KG1 (cell line): ENCODE data around the gene PMVK.
"Not testable (repeated sequence)": the region's sequence is repeated elsewhere in the genome, so short reads cannot be mapped to it uniquely, and the experiment has no call there.

ENCODE experiments used
- DNase-seq: peaks from one replicate; lab custom pipeline; 2025; lab: John Stamatoyannopoulos, UW

Gene PMVK

DNA sequence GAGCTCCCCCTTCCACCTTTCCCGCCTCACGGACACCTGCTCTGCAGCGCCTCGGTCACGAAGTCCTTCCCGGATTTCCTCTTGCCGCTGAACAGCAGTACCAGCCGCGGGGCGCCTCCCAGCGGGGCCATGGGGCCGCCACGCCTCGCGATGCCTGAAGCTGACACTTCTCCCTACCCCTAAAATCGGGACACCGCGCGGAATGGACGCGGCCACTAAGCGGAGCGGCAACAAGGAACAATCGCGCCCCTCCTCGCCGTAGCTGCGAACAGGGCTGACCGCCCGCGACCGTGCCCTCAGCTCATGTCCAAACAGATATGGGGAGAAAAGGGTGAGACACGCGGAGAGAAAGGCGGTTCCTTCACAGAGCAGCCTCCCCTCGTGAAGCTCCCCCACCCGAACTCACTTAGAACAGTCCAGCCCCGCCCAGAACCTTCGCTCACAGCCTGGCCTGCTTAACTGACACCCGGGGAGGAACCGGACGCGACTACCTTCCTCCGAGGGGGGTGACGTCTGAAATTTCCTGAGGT lies at the start of gene PMVK:
PMVK (minus strand) TSS at position 165 of the 530 bp plus-strand sequence; CDS start at position 131, 34 bp downstream.
- DNase-seq = peak; percentile 99

DNA sequence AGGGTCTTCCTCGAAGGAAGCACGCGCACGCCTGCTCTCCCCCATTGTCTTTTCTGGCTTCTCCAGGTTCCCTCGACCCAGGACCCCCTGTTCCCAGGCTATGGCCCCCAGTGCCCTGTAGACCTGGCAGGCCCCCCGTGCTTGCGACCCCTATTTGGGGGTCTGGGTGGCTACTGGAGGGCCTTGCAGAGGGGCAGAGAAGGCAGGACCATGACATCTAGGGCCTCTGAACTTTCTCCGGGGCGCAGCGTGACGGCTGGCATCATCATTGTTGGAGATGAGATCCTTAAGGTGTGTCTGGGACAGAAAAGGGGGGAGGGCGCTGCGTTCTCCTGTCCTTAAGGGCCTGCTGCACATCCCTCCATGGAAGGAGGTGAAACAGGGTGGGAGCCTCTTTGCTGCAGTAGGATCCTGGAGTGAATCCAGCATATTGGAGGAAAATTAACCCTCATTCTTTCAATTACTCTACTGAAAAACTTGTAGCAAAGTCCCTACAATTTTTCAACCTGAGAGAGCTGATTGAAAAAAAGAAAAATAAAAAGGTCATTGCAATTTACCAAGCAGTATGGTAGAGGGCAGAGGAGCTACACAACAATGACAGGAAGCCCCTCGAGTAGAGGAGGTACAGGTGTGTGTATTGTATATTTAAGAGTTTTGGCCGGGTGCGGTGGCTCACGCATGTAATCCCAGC lies 47.4 kb upstream of the PMVK start:
- no peak for DNase-seq

DNA sequence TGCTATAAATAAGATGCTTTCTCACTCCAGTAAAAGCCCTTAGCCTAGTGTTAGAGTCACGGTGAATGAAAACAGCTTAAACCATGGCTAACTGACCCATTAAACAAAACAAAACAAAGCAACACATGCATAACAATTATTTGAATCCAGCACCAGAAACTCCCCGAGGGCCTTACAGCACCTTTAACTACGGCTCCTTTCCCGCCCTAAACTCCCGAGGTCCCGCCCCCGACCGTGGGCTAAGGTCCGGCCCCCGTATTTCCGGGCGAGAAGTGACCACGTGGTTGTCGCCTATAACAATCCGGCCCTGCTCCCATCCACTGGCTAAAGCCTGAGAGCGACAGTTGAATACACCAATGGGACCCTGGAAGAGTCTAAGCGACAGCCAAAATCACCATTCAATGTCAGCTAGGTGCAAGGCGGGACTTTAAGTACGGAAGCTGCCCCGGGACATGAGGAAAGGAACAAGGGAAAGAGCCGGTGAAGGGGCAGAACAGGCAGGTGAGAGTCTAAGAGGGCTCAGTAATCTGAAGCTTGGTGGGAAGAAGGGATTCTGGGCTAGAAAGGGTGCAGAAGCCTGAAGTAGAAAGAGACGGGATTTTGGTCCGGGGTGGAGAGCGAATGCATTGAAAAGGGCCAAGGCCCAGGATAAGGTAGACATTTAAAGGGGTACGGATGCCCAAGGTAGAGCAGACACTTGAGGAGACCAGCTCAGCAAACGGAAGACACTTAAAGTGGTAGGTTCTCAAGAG lies 46.6 kb upstream of the PMVK start, which contains the start of gene FLAD1:
FLAD1 (plus strand) TSS at position 448 of the 752 bp plus-strand sequence. CDS start 351 bp downstream, outside the sequence.
- DNase-seq = peak; percentile 98

DNA sequence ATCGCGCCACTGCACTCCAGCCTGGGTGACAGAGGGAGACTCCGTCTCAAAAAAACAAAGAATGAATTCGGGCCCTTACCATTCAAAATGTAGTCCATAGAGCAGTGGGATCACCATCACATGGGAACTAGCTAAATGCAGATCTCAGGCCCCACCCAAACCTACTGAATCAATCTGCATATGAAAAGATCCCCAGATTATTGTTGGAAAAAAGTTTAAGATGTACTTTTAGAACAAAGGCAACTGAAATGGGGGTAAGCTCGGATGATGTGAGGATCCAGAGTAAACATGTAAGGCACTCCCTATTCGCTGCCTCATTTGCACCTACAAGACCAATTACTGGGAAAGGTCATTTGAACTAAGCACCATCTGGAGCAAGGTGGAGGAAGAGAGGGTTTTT lies 45.8 kb upstream of the PMVK start:
- no peak for DNase-seq

DNA sequence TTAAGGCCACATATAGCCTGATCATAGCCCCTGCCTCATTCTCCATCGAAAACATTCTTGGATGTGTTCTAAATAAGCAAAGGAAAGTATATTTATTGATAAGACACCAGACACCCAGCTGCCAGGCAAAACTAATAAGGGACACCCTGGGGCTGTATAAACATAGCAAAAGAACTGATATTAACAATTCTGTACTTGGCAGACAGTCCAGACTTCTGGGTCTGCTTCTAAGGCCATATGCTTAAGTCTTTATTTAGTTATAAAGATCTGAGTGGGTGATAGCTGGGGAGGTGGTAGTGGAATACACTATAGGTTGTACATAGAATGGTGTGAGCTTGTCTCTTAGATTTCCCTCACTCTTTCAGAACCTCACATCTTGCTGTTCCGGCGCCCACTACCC lies 41.8 kb upstream of the PMVK start:
- no peak for DNase-seq

DNA sequence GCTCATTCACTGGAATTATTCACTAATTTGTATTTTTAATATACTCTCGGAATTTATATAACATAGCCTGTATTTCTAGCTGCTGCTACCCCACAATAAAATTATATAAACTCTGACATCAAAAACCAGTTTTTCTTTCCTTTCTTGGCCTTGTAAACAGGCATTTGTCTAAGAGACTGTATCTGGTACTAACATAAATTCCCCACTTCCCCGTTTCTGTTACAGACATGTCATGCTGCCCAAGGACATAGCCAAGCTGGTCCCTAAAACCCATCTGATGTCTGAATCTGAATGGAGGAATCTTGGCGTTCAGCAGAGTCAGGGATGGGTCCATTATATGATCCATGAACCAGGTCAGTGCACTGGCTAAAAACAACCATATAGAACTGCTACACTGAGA lies 41.2 kb upstream of the PMVK start:
- not testable (repeated sequence) for DNase-seq

DNA sequence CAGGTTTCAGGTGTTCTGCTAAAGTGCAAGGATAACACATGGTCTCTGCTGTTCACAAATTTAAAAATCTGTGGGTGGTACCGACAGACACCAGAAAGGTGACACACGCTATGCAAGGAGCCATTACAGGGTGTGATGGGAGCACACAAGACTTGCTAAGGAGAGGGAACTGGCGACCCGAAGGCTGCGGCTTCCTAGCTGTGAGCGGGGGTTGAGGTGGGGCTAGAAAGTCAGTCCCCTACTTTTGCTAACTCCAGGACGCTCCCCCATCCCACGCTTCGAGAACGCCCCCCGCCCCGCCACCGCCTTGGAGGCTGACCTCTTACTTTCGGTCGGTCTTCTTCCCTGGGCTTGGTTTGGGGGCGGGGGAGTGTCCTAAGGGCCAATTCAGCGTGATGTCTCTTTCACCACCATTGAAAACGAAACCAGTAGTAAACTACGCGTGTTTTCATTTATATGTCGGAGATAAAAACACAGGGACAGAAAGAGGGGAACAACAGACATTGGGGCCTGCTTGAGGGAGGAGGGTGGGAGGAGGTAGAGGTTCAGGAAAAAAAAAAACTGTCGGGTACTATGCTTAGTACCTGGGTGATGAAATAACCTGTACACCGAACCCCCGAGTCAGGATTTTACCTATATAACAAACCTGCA lies 39.0 kb upstream of the PMVK start:
- DNase-seq = peak; percentile 37

DNA sequence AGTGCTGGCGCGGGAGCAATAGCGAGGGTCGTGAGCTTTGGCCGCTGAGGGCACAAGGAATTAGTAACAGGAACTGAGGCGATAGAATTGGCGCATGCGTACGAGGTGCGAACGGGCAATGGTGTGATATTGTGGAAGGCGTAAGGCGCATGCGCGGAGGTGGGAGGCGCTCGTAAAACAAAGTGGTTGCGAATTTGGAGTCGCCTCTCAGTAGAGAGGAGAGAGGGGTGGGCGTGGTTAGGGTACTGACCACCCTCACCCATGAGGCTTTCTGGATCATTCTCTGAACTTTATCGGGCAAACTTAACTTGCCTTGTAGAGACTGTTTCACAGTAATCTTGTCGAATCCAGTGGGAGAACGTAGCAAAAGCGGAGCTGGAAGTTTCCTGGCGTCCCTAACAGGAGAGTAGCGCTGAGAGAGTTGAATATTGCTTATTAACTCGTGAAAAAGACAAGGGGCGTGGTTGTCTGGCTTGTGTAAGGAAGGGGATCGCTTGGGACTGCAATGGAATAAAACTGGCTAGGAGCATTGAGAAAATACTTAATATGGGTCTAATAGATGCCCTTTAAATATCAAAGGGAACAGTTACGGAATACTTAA lies 38.4 kb upstream of the PMVK start:
- DNase-seq = peak; percentile 97

DNA sequence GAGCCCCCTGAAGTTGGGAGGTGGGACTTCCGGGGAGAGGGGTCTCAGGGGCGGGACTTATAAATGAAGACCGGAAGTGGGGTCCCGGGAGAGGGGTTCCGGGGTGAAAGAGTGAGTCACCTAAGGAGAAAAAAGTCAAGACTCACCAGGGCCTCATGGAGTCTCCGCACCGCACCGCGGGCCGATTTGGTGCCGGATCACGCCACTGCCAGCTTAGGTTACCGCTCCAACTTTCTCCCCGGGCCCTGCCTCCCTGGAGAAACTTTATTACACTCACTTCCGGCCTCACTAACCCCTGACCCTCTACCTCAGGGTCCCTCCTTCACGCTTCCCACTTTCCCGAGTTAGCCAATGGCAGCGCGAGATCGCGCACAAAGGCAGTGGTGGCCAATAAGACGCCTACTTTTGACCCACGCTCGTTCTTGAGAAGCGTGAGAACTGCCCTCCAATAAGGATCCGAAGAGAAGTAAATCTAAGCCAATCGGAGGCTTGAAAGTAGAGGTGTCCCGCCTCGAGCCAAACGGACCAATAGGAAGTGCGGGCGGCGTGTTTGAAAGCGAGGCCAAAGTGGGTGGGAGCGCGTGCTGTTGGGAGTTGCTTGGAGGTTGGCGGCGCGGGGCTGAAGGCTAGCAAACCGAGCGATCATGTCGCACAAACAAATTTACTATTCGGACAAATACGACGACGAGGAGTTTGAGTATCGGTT lies 37.7 kb upstream of the PMVK start, which contains the start of gene CKS1B:
CKS1B (plus strand) TSS at position 580 of the 706 bp plus-strand sequence; CDS start at position 645, 65 bp downstream.
- DNase-seq = peak; percentile 98

DNA sequence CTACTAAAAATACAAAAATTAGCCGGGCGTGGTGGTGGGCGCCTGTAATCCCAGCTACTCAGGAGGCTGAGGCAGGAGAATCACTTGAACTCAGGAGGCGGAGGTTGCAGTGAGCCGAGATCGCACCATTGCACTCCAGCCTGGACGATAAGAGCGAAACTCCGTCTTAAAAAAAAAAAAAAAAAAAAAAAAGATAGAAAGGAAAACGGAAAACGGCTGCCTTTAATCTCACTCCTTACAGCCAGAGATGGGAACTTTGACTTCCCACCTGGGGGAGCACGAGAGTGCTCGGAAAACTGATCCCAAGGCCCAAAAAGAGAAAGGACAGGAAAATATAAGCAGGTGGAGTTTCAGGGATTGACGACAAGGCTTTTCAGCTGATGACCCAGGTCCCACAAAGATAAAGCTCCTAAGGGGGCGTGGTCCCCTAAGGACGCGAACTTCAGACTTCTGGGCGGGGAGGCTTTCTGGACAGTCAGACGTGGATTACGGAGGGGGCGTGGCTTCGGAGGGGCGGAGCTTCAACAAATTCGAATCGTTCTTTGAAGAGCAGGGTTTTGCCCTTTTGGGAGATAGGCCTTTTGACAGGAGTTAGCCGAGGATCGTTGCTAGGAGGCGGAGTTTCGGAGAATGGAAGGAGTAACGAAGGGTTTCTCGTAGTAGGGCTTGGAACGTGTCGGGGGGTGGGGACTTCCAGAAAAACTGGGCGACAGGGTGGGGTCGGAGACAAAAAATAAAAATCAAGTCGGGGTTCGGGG lies 37.0 kb upstream of the PMVK start:
- peak; percentile 77 for DNase-seq

DNA sequence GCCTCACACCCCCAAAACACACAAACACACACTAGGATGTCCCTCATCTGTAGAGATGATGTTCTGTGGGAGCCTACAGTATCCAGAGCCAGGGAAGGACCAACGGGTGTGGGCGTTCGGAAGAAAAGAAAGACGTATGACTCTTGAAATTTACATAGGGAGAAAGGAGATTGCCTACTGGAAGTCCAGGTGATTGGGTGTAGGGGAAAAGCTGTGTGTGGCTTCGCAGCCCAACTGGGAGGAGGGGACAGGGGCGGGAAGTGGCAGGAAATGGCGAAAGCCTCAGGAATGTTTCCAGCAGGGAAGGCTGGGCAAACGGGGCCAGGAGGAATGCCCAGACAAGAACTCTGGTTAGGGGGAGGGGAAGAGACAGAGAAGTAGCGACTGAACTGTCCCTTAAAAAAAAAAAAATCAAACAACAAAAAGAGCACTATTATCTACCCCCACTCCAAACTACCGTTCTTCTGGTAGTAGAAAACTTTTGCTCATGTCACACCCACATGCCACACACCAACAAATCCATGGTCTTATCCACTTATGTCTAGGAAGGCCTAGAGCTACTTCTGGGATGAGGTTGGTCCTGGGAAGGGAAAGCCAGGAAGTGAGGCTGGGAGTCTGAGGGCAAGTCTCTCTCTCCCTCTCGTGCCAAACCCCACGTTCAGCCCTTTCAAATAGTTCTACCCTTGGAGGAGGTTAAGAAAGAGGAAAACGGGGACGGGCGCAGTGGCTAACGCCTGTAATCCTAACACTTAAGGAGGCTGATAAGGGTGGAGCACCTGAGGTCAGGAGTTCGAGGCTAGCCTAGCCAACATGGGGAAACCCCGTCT lies 36.2 kb upstream of the PMVK start:
- DNase-seq = no peak

DNA sequence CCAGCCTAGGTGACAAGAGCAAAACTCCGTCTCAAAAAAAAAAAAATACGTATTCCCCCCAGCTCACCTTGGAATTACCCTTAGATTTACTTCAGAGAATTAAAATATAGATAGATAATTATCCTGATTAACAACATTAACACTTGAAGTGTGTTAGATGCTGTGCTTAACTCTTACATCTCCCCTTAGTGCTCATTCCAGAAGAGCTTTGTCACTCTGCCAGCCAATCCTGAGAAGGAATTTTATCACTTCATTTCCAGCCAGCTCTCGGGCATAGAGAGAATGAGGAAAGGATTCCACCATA lies 35.6 kb upstream of the PMVK start:
- no peak for DNase-seq

DNA sequence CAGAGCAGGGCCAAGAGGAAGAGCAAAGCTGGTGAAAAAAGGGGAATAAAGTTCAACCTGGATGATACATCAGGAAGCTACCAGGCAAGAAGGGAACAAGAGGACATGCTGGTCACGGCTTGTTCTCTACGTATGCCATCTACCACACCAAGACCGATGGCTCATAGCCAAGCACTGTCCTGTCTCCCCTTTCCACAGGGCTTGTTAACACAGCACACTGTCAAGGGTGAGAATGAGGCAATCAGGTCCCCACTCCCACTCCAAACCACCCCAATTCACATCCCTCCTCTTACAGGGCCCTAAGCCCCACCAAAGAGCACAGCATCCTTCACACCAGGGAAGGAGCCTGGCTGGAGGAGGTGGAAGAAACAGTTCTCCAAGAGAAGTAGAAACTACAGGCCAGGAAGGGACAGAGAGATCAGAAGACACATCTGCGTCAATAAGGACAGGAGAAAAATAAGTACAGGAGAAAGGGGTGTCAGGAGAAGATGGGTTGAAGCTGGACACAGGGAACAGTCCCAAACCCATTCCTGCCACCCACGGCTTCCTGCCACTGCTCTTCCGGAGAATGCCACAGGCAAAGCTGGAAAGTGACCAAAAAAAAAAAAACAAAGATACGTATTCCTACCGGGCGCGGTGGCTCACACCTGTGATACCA lies 35.0 kb upstream of the PMVK start:
- DNase-seq = no peak

DNA sequence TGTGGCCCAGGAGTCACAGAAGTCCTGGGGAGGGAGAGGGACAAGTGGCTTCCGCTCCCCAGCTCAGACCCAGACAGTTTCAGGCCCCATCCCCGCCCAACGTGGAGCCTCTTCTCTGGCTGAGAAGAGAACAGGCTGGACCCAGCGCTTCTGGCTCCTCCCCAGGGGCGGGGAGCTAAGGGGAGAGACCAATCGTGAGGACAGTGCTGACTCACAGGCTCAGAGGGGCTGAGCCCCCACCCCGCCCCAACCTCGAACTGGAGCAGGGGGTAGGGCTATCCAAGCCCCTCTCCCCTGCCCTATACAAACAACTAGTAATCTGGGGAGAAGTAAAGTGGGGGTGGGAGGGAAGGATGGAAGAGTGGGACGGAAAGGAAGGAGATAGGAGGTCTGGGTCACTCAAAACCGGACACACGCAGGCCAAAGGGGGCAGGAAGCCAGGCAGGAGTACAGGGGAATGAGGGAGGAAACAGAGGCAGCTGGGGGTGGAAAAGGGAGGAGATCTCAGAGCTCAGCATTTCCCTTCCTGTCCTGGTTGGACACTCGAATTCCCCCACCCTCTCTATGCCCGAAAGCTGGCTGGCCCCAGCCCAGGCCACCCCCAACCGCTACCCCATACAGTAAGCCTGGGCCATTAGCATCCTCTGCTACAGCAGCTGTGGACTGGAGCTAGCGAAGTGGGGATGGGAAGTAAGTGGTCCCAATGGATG lies 34.3 kb upstream of the PMVK start, which contains the start of gene SHC1:
SHC1 (minus strand) TSS at position 117 of the 710 bp plus-strand sequence. CDS start 221 bp downstream, outside the sequence.
- DNase-seq = no peak

DNA sequence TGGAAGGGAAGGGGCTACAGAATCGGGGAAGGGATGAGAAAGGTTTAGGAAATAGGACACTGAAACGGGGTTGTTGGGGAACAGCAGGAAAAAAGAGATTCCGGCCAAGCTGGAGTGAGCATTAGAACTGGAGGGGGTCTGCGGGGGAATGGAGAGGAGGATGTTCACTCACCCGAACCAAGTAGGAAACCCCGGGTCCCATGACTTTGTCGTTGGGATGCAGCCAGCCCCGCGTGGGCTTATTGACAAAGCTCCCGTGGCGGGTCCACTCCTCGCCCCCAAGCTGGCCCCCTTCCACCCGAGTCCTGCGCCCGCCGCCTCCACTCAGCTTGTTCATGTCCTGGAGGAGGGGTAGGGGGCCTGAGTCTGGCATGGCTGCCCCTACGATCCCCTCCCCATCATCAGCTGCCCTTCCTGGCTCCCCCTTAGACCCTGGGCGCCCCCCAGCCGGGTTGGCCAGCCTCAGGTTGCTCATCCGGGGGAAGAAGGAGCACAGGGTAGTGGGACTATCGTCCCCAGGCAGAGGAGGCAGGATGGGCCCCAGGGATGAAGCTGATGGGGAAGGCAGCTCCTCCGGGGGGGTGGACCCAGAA lies 33.4 kb upstream of the PMVK start:
- no peak for DNase-seq

DNA sequence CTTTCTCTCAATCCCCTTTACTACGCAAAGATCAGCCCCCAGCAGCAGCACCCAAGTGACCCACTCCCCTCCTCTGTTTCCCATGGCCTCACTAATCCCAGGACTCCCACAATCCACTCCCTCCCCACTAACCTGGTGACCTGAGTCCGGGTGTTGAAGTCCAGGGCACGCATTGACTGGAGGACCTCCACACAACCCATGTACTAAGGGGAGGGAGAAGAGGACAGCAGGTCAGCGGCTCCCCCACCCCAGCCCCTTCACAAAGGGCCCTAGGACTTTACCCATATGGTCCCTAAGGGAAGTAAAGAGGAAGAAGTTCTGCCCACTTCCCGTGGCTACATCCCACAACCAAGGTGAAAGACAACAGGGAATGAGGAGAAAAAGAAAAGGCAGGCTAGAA lies 32.7 kb upstream of the PMVK start:
- DNase-seq = no peak

DNA sequence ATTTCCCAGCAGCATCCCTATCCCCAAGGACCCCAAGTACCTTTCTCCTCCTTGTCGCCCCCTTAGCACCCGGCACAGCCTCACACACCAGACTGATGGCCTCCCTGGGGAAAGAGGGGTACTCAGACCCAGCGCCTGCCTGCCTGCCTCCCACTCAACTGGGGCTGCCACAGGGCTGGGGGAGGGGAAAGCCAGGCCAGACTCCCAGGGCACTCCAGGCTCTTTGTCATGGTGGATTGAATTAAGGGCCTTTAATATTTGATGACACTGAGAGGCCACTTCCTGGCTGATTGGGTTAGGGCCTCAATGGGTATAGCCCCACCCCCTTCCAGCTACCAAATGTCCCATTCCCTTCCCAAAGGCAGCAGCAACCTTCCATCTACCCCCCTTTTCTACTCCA lies 32.2 kb upstream of the PMVK start:
- DNase-seq = no peak

DNA sequence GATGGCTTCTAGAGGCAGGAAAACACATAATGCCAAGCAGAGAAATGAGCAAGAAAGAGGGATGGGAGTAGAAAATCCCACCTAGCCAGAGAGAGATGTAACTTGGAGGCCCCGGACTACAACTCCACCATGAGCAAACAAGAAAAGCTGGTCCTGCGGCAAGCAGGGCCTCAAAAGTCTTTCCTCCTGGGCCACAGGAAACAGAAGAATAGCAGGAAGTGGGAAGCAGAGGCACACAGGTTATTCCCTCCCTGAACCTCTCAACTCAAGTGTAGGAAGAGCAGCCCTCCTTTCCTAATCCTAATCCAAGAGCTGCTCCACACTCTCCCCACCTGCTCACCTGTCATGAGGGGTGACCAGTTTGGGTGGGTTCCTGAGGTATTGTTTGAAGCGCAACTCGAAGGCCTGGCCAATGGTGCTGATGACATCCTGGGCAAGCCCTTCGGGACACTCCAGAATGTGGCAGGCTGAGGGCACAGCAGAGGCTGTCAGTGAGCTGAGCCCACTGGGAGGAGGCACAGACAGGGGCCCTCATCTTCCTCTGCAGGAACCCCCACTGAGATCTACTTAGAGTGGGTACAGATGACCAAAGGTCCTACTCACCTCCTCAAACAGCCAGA lies 30.9 kb upstream of the PMVK start:
- DNase-seq = no peak
